GM19351 (cell line): ENCODE results near the gene RTN4RL1.

Experiments used
- ATAC-seq: cut with Tn5 transposase; IDR thresholded peaks from one replicate; pipeline ENCODE4 v1.9.1; 2021; ENCODE audit warnings: mild to moderate bottlenecking, moderate library complexity; ENCODE audit not compliant: unreplicated experiment

The RTN4RL1 gene

DNA sequence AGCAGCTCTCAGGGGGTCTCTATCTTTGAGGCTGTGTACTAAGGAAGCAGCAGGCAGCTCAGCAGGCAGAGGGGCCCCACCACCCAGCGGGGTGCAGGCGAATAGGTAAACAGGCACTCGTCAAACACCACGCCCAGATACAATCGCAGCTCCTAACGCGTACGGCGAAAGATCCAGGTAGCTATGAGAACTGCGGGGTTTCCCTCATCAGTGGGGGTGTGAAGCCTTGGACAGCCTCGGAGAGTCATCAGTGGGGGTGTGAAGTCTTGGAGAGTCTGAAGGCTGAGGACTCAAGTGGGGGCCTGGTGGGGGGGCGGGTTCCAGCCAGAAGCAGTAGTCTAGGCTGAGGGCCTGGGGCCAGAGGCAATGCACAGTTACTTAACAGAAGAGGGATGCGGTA, 69.0 kb downstream of the RTN4RL1 start:
- ATAC-seq: no peak

DNA sequence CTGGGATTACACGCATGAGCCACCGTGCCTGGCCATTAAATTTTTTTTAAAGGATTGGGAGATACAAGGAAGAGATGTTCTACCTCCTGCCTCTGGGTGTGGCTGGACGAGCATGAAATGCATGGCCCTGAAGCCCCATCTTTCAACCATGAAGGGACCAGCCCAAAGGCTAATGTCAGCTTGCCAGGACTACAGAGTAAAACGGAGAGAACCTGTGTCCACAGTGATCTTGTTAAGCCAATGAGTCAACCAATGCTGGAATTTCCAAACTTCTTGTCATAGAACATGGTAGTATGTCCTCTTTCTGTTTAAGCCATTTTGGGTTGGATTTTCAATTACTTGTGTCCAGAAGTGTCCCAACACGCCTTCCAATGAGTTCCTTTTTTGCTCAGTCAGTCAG, 71.3 kb downstream of the RTN4RL1 start:
- ATAC-seq: no peak

DNA sequence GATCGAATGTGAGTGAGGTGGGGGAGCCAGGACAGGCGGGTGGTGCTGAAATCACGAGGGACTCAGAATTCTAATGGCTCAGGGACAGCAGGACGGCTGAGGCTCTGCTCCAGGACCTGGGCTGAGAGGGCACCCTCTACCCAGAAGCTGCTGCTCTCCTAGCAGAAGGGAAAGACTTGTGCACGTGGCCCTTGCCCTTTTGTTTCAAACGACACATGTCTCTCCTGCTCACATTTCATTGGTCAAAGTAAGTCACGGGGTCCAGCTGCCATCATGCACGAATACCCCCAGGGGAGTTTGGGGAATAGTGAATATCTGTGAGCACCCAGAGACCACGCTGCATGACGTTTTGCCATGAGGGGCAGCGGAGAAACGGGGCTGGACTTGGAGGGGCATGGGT, 73.2 kb downstream of the RTN4RL1 start:
- no peak for ATAC-seq

DNA sequence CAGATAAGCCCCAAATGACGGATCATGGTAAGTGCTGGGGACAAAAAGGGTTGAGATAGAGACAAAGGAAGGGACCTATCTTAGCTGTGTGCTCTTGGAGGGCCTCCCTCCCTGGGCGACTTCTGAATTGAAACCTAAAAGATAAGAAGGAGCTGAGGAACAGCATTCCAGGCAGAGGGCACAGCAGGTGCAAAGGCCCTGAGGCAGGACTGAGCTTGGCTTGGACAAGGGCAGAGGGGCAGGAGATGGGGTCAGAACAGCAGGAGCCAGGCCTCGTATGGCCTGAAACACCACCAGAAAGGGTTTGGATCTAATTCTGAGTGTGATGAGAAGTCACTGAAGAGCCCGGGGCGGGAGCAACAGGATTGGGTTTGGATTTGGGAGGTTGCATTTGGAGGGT, 75.4 kb downstream of the RTN4RL1 start:
- ATAC-seq: no peak

DNA sequence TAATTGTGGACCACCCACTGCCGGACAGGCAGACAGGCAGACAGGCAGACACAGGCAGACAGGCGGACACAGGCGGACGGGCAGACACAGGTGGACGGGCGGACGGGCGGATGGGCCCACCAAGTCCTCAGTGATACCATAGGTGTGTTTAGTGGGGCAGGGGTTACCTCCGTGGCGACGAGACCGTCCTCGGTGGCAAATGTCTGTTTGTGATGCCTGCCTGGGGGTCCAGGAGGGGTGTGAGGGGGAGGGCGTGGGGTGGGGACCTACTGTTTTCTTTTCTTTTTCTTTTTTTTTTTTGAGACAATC, 76.7 kb downstream of the RTN4RL1 start:
- ATAC-seq: no peak

DNA sequence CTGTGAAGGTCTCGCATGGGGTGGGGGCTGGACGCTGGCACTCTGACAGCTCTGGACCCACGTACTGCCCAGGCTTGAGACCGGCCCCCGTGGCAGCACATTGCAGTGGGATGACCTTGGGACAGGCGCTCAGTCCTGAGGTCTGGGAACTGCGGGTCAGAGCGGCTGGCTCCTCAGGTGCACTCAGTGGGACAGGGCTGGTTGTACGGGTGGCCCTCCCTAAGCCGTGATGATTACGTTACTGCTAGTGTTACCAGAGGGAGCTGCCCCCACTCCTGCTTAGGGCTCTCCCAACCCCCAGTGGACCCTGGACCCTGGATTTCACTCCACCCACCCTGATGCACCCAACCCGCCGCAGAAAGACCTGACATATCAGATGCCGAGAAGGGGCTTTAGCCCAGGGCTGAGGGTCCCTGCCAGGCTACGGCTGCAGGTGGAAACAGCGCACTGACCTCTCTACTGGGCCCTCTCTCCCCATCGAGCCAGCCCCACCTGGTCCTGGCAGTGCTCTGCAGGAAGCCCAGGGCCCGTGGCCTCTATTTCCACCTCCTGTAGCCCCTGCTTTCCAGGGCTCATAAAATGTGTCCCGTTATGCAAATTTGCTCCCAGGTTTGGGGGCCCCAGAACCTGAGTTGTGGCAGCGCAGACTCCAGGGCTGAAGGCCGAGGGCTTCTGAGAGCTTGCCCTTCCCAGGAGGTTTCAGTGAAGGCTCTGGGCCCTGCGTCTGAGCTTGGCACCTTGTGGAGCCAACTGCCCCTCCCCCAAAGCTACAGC, 77.2 kb downstream of the RTN4RL1 start:
- no peak for ATAC-seq

DNA sequence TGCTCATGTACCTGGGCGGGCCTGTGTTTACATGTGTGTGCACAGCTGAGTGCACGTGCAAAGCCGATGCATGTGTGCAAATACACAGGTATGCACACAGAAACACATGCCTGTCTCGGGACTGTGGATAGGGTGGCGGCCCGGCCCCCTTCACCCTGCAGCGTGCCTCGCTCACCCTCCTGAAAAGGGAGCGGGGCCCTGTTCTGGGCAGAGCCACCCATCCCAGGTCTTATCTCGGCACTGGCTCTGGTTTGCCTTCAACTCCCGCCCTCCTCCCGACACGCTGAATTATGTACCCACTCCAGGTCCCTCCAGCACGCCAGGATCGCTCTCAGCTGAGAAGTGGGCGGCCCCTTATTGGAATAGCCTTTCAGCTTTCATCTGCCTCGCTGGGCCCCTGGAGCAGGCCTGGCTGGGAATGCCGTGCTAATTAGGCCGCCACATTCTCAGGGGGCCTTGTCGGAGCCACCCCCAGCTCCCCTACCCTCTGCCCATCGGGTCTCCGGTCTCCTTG, 77.8 kb downstream of the RTN4RL1 start:
- ATAC-seq: no peak

DNA sequence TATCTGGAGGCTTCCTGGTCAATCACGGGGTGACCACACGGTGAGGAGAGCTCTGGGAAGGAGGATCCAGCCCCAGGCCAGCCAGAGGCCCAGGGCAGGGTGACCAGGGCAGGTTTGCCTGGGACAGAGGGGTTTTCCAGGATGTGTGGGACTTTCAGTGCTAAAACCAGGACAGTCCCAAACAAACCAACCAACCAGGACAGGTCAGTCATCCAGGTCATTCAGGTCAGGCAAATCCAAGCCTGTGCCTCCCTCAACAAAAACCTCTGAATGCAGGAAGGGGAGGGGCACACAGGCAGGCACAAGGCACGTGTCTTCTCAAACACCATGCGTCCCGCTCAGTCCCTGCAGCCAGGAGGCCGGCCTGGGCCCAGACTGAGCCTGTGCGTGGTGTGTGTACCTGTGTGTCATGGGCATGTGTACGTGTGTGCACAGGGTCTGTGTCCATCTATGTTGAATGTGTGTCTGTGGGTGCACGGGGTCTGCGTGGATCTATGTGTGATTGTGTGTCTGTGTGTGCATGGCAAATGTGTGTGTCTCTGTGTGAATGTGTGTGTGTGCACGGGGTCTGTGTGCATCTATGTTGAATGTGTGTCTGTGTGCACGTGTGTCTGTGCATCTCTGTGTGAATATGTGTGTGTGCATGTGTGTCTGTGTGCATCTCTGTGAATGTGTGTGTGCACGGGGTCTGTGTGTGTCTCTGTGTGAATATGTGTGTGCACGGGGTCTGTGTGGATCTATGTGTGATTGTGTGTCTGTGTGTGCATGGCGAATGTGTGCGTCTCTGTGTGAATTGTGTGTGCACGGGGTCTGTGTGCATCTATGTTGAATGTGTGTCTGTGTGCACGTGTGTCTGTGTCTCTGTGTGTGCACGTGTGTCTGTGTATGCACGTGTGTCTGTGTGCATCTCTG, 78.9 kb downstream of the RTN4RL1 start:
- ATAC-seq: no peak

DNA sequence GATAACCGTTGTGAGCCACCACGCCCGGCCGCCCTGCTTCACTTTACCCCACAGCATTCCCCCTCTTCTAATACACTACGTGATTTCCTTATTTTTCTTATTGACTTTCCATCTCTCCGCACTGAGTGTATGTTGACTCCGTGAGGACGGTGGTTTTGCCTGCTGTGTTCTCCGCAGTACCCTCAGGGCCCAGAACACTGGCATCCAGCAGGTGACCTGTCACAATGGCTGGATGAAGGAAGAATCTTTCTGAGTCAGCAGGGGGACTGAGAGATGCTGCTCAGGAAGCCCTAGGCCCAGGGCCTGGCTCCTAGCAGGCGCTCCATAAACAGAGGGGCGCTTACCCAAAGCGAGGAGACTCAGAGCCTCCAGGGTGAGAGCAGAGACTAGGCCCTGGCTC, 79.5 kb downstream of the RTN4RL1 start:
- no peak for ATAC-seq

DNA sequence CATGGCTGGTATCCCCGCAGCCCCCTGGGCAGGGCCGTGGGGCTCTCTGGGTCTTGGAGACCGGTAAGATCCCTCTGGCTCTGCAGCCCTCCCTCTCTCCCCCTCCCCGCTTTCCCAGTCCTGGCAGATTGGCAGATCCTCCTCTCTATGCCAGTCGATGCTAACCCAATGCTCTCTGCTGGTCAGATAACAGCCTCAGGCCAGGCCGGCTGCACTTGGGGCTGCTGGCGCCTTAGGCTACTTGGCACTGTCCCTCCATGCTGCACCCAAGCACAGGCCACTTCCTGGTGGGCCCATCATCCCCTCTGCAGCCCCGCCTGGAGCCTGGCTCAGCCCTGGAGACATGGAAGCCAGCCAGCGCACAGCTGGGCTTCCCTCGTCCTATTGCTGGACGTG, 81.7 kb downstream of the RTN4RL1 start:
- no peak for ATAC-seq

DNA sequence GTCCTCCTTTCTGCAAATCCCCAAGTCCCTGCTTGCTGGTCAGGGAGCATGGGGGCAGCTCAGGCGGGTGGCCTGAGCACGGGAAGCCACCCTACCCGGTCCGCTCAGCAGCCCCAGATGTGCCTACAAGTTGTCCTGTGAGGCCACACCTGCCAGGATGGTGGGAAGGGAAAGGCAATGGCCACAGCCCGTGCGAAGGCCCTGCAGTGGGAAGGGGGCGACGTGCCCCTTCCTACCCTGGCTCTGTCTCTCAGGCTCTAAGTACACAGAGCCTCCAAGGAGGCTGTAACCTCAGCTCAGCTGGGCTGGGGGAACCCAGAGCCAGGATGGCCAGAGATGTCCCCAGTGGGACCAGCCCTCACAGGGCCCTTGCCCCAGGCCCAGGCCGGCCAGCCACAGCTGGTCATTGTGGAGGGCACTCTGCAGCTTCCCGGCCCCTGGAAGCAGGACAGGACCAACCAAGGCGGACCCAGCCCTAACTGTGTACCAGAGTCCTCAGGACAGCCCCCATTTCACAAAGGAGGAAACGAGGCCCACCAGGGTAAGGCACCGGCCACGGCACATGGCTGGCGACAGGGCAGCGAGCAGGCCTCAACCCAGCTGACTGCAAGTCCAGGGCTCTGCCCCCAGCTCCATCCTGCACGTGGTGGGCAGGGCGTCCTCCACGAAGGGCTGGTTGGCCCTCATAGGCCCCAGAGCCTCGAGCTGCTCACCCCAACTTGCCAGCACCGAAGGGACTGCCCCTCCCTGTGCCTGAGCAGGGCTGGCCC, 82.3 kb downstream of the RTN4RL1 start:
- no peak for ATAC-seq

DNA sequence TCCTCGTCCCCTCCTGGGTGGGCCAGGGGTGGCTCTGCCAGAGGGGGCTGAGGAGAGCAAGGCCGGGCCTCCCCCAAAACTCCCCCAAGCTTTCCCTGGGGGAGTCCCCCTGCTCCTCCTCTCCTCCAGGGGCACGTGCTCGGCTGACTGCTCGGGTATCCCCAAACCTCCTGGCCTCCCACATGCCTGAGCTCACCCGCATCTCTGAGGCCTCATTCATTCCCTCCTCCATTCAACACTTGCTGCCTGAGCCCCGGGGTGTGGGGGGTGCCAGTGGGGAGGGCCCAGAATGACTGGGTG, 83.1 kb downstream of the RTN4RL1 start:
- ATAC-seq: no peak

DNA sequence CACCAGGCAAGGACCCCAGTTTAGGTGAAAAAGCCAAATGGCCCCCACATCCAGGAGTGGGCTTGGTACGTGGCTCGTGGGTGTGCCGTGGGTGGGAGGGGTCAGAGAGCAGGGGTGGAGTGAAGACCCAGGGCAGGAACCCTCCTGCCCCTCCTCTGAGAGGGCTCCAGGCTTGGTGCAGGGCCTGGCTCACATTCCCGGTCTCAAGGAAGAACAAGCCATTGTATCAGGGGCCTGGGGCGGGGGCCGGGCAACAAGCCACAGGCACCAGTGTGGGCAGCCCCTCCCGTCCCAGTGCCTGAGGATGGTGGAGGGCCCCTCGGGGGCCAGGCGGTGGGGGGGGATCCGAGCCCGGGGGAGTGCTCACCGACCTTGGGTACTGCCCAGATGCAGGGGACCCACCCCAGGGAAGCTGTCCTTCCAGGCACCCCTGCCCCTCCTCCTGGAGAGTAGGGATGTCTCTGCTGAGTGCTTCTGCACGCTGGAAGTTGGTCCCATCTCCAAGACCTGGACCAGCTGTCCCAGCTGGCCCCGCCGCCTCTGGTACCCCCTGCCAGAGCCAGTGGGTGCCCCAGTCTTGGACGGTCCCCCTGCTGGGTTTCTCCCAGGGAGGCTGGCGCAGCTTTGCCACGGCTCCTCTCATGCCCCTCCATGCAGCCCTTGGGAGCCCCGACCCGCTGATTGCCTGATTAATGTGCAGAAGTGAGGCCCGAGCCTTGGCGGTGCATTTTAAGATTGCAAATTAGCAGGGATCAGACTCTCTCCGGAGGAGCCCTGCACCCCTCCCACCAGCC, 83.7 kb downstream of the RTN4RL1 start:
- ATAC-seq: no peak

DNA sequence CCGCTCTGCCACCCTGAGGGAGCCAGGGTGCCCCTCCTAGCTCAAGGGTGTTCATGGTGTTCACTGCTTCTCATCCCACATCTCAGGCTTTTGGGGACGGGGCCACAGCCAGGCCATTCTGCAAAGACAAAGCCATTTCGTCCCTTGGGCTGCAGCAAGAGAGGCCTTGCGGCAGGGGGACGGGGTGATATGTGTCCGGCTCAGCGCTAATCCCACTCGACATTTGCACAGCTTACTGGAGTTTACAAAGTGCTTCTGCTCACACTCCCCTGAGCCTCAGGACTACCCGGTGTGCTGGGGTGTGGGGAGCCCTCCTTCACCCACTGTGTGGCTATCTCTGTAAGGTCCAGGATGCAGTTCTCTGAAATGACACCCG, 84.3 kb downstream of the RTN4RL1 start:
- ATAC-seq: no peak

DNA sequence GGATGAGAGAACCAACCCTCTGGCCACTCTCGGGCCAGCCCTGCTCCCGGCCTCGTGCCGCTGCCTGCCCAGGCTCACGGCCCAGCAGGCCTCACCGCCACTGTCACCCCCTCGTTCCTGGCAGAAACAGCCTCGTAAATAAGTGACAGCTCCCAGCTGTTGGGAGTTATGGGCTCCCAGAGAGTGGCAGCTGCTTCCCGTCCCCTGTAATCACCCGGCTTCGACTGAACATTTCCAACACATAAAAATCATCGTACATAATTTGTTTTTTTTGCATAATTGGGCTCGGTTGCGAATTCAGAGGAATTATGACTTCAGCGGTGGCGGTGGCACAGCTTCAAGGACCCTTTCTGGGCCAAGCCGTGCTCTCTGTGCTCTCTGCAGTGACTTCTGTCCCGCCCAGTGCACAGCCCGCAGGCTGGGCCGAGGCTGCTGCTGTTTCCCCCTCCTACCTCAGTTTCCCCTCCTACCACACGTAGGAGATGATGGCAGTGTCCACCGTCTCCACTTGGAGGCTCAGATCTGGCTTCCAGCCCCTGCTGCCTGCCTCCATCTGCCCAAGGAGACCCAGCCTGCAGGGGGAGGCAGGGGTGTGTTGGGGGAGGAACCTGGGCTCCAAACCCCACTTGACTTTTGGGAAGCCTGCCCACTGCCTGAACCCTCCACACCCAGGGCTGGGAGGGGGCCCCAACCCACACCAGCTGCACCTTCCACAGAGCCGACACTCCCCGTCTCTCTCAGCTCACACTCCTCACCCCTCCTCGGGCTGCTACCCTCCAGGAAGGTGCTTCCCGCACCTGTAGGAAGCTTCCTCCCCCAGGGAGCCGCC, 84.9 kb downstream of the RTN4RL1 start:
- ATAC-seq: no peak

DNA sequence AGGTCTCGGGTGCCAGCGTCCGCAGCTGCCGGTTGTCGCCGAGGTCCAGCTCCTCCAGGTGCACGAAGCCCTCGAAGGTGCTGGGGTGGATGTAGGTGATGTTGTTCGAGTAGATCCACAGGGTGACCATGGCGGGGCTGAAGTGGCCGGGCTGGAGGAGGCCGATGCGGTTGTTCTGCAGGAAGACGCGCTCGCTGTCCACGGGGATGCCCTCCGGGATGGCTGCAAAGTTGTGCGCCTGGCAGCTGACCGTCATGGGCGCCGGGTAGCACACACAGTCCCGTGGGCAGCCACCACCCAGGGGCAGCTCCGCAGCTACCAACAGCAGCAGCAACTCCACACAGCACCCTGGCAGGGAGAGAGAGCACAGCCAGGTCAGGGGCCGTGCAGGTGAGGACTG, 87.7 kb downstream of the RTN4RL1 start:
- no peak for ATAC-seq

DNA sequence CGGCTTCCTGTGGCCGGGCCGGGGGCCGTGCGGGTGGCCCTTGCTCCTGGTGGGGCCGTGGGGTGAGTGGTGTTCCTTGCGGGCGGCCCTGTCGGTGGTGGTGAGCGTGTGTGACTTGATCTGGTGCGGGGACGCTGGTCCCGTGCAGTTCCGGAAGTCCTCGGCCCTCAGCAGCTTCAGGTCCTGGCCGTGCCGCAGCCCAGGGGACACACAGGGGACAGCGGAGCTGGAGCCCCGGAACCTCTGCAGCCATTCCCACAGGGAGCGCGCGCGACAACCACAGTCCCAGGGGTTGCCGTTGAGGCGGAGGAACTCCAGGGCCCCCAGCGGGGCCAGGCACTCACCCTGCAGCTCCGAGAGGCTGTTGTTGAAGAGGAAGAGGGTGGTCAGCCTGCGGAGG, 88.4 kb downstream of the RTN4RL1 start:
- ATAC-seq: no peak

DNA sequence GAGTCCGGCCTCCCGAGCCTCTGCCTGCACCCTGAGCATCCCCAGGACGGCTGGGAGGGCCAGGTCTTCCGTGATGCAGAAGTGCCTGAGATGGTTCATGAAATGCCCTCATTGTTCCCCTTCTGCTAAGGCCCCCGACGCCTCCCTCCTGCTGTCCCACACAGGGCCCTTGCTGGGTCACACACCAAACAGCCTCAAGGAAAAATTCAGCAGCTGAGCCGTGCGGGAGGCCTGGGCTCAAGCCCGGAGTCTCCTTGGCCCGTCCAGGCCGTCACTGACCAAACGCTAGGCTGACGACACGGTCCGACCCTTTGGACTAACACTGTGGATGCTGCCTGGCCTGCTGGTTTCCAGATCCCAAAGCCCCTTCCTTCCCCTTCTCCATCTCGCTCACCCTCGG, 90.2 kb downstream of the RTN4RL1 start:
- ATAC-seq: no peak

DNA sequence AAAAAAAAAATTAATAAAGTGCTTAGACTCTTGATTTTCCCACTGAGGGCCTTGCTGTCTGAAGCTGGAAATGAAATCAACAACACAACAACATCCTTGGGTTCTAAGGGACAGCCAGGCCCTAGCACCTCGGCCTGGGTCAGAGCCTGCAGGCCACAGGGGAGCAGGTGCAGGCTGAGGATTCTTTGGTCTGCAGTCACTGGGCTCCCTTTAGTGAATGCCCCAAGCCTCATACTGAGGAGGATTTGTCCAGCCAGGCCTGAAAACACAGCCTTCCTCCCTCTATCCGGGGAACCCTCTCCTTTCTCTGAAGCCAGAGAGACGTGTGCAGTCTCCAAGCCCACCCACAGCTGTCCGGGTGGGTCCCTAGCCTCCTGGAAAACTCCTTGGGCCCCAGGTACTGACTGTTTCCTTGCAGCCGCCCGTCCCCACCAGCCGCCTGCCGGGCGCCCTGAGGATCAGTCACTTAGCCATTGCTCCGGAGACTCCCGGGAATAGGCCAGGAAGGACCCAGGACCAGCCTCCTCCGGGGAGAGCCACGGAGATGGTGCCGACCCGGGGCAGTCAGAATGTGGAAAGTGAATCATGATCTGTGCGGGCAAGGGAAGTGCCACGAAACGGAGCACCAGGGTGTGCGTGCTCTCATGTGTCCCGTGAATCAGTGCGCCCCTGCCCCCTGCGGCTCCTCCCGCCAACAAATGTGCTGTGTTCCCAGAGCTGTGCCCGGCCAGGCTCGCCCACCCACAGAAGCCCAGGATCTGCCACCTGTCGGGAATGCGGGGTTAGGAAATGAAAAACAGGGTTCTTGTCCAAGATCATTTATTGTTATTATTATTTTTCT, 91.0 kb downstream of the RTN4RL1 start:
- no peak for ATAC-seq
